ENCODE measurements around the gene SEPTIN8.

DNA sequence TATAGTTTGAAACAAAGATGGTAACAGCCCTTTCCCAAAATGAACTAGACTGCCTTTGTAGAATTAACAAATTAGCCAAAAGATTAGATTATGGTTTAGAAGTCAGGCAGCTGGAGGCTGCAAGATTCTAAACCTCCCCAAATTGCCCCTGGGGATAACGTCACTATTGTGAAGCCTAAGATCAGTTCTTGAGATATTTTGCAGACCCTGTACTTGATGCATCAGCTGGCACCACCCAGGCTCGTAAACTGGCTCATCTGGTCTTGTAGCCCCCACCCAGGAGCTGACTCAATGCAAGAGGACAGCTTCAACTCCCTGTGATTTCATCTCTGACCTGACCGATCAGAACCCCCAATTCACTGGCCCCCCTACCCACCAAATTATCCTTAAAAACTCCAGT lies 31.8 kb upstream of the SEPTIN8 start:
- TF ChIP-seq, protein P1, sequence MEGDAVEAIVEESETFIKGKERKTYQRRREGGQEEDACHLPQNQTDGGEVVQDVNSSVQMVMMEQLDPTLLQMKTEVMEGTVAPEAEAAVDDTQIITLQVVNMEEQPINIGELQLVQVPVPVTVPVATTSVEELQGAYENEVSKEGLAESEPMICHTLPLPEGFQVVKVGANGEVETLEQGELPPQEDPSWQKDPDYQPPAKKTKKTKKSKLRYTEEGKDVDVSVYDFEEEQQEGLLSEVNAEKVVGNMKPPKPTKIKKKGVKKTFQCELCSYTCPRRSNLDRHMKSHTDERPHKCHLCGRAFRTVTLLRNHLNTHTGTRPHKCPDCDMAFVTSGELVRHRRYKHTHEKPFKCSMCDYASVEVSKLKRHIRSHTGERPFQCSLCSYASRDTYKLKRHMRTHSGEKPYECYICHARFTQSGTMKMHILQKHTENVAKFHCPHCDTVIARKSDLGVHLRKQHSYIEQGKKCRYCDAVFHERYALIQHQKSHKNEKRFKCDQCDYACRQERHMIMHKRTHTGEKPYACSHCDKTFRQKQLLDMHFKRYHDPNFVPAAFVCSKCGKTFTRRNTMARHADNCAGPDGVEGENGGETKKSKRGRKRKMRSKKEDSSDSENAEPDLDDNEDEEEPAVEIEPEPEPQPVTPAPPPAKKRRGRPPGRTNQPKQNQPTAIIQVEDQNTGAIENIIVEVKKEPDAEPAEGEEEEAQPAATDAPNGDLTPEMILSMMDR (IDR thresholded peaks at IDR 0.05; ENCODE audit: low read depth, low read length): no peak
- no peak for TF ChIP-seq EZH2phosphoT487 (IDR thresholded peaks at IDR 0.05; ENCODE audit: low read depth)
